ENCODE measurements around the gene RAB32. TPM values are rescaled to one million over a fixed set of nuclear protein-coding genes. Genes with fewer than 3 reads are reported as not detected.

The RAB32 gene
- total RNA-seq, 1 experiment from 2014 or later: 4.7 TPM

- H3T11ph ChIP-seq (ENCODE audit: low read length): no peak overlapping the region
- H3K9ac ChIP-seq (ENCODE audit: extremely low read depth, insufficient read length, low read length): peak overlapping the region; percentile 26
- no peak overlapping the region for H2BK12ac ChIP-seq (ENCODE audit: insufficient read length, low read depth, low read length)
- H3K23ac ChIP-seq (ENCODE audit: insufficient read length, low read depth, low read length): no peak overlapping the region
- Mint-ChIP-seq H3K27ac (no peak overlapping the region), H3K4me1 (peaks cover 16 to 18% of the 10 kb centered on the region in 2 experiments), H3K36me3 (ENCODE audit: insufficient read depth in 1 of 3, low read depth in 3 of 3) (no peaks in the 10 kb centered on the region), H3K27me3 (ENCODE audit: low read depth) (peaks cover 2% of the 10 kb centered on the region; the same call in 1 of the 2 replicates), H3K4me3 (peak overlapping the region; percentile 56 to 72), H3K9me3 (no peaks in the 10 kb centered on the region)
- no peak overlapping the region for H2AK5ac ChIP-seq (ENCODE audit: insufficient read length, low read length)
- H3K4me1 ChIP-seq (ENCODE audit: insufficient read depth, low read length): peaks cover 3% of the 10 kb centered on the region; the same call in 1 of the 2 replicates
- H3K27ac ChIP-seq (ENCODE audit: insufficient read length, low read depth, low read length): no peak overlapping the region
- H3K18ac ChIP-seq (ENCODE audit: insufficient read length, low read depth, low read length): no peak overlapping the region
- H3K4me2 ChIP-seq (ENCODE audit: insufficient read depth, insufficient read length, low read length): peak overlapping the region; percentile 55
- no peak overlapping the region for H4K5ac ChIP-seq (ENCODE audit: insufficient read length, low read depth, low read length)
- H3K27me3 ChIP-seq (ENCODE audit: insufficient read depth, low read length): no peaks in the 10 kb centered on the region
- H3K9me3 ChIP-seq (ENCODE audit: control insufficient read depth, low read depth, low read length): no peaks in the 10 kb centered on the region
- WGBS (ENCODE audit: extremely low coverage, insufficient read length, low lambda C conversion rate): no CpG with 5 or more reads among the region's 9 CpGs
- no peak overlapping the region for H2BK120ac ChIP-seq (ENCODE audit: low read depth, low read length, poor library complexity, severe bottlenecking)
- peaks cover 1% of the 10 kb centered on the region; the same call in 1 of the 2 replicates for H3K79me2 ChIP-seq (ENCODE audit: insufficient read depth, low read length)
- no peak for DNase-seq
- H3K23me2 ChIP-seq (ENCODE audit: insufficient read length, low read depth, low read length, poor library complexity, severe bottlenecking): peaks cover 8% of the 10 kb centered on the region
- no peak overlapping the region for H4K8ac ChIP-seq (replicated peaks; ENCODE audit: insufficient read length, low read depth, low read length)
- H2BK15ac ChIP-seq (ENCODE audit: low read depth, low read length): no peak overlapping the region
- H3K79me1 ChIP-seq (ENCODE audit: insufficient read depth, low read depth, low read length, poor library complexity, severe bottlenecking): no peaks in the 10 kb centered on the region
- H2BK20ac ChIP-seq (ENCODE audit: low read depth, low read length, poor library complexity, severe bottlenecking): no peak overlapping the region
- no peak overlapping the region for H4K91ac ChIP-seq (ENCODE audit: insufficient read length, low read depth, low read length)
- H2AFZ ChIP-seq (ENCODE audit: low read length): no peak overlapping the region
- no peak overlapping the region for H3K4ac ChIP-seq (ENCODE audit: low read depth, low read length)
- H4K20me1 ChIP-seq (ENCODE audit: control insufficient read depth, insufficient read depth, insufficient read length): no peaks in the 10 kb centered on the region
- no peak overlapping the region for H3K56ac ChIP-seq (ENCODE audit: insufficient read length, low read depth, low read length)
- TF ChIP-seq CTCF (conservative IDR thresholded peaks at IDR 0.05): no peak
- H3K14ac ChIP-seq (ENCODE audit: insufficient read depth, low read length): no peak overlapping the region
- no peak overlapping the region for H2BK5ac ChIP-seq (ENCODE audit: insufficient read length, low read length)
Measured at GRCh38 chr6:146542881-146543210, 787 bp upstream of the RAB32 start.
